WTC11 (cell line): ENCODE measurements around the gene CAMKK2. TPM values are rescaled to one million over a fixed set of nuclear protein-coding genes. Genes with fewer than 3 reads are reported as not detected.

ENCODE experiments used
- ATAC-seq: fragments of 200-7000 bp; cut with Tn5 transposase; 2 replicates; pipeline ENCODE4 v1.10.0; 2021; ENCODE audit warnings: mild to moderate bottlenecking, moderate library complexity
- Bru-seq: library from RNA; stranded (reverse); fragments of 400-500 nt; gene quantifications from one replicate; lab custom pipeline; 2021; lab: Mats Ljungman, UMichigan
- CTCF ChIA-PET: fragments of 300-600 bp; sonication (Branson Sonifier 250); formaldehyde crosslinking; loops from one replicate; lab custom pipeline; 2021; ENCODE audit warnings: antibody characterized with exemption; lab: Charles Lee
- POLR2A ChIA-PET: fragments of 350-600 bp; sonication (Branson Sonifier 250); formaldehyde crosslinking; loops from one replicate; lab custom pipeline; 2021; ENCODE audit warnings: antibody characterized with exemption; lab: Charles Lee
- DNase-seq: peaks from one replicate; pipeline ENCODE4 v3.0.0; 2021; ENCODE audit warnings: low spot score
- H3K27ac Mint-ChIP-seq: 2 replicates; pipeline ENCODE4 v1.8.0; 2021; ENCODE audit warnings: mixed read lengths
- H3K27me3 Mint-ChIP-seq: 2 replicates; pipeline ENCODE4 v1.8.0; 2021; ENCODE audit warnings: low read depth, mild to moderate bottlenecking, moderate library complexity, mixed read lengths
- H3K36me3 Mint-ChIP-seq: 2 replicates; pipeline ENCODE4 v1.8.0; 2021; ENCODE audit warnings: mixed read lengths
- H3K4me1 Mint-ChIP-seq: 2 replicates; pipeline ENCODE4 v1.8.0; 2022; ENCODE audit warnings: mixed read lengths
- H3K4me3 Mint-ChIP-seq: 2 replicates; pipeline ENCODE4 v1.8.0; 2021; ENCODE audit warnings: mild to moderate bottlenecking, moderate library complexity, mixed read lengths
- H3K9me3 Mint-ChIP-seq: 2 replicates; pipeline ENCODE4 v1.8.0; 2021; ENCODE audit warnings: mixed read lengths
- ATF6 ChIP-seq: sonication (generic); formaldehyde crosslinking; IDR thresholded peaks from 2 replicates; pipeline ENCODE4 v1.8.1; 2023; ENCODE audit warnings: mild to moderate bottlenecking, missing genetic modification reagents
- CREM ChIP-seq: sonication (generic); formaldehyde crosslinking; IDR thresholded peaks from 2 replicates; pipeline ENCODE4 v1.8.1; 2022; ENCODE audit warnings: mild to moderate bottlenecking, missing genetic modification reagents, moderate library complexity
- E2F4 ChIP-seq: sonication (generic); formaldehyde crosslinking; IDR thresholded peaks from 2 replicates; pipeline ENCODE4 v1.8.1; 2022; ENCODE audit warnings: low read depth, mild to moderate bottlenecking, moderate library complexity, missing genetic modification reagents, borderline replicate concordance
- ELF4 ChIP-seq: sonication (generic); formaldehyde crosslinking; IDR thresholded peaks from 2 replicates; pipeline ENCODE4 v1.8.1; 2022; ENCODE audit warnings: low read depth, mild to moderate bottlenecking, moderate library complexity, missing genetic modification reagents
- NFATC4 ChIP-seq: fragments of 250-450 bp; sonication (Bioruptor Pico); IDR thresholded peaks from 2 replicates; pipeline ENCODE4 v1.9.0; 2021; ENCODE audit warnings: mild to moderate bottlenecking
- SMAD3 ChIP-seq: sonication (generic); formaldehyde crosslinking; IDR thresholded peaks from 2 replicates; pipeline ENCODE4 v1.8.0; 2022; ENCODE audit warnings: missing genetic modification reagents, mild to moderate bottlenecking, borderline replicate concordance
- SOX15 ChIP-seq: fragments of 250-450 bp; sonication (Bioruptor Pico); IDR thresholded peaks from 2 replicates; pipeline ENCODE4 v1.9.0; 2021; ENCODE audit warnings: mild to moderate bottlenecking
- USF1 ChIP-seq: sonication (generic); formaldehyde crosslinking; IDR thresholded peaks from 2 replicates; pipeline ENCODE4 v1.8.0; 2022; ENCODE audit warnings: mild to moderate bottlenecking, missing genetic modification reagents
- ZNF121 ChIP-seq: sonication (generic); formaldehyde crosslinking; IDR thresholded peaks from 2 replicates; pipeline ENCODE4 v1.8.0; 2023; ENCODE audit warnings: missing genetic modification reagents
- ZNF232 ChIP-seq: sonication (generic); formaldehyde crosslinking; IDR thresholded peaks from 2 replicates; pipeline ENCODE4 v1.8.0; 2022; ENCODE audit warnings: mild to moderate bottlenecking, missing genetic modification reagents
- ZNF317 ChIP-seq: sonication (generic); formaldehyde crosslinking; IDR thresholded peaks from 2 replicates; pipeline ENCODE4 v1.8.1; 2023; ENCODE audit warnings: low read depth, mild to moderate bottlenecking, moderate library complexity, missing genetic modification reagents, borderline replicate concordance
- ZNF396 ChIP-seq: fragments of 250-450 bp; sonication (Bioruptor Pico); IDR thresholded peaks from 2 replicates; pipeline ENCODE4 v1.8.0; 2021; ENCODE audit warnings: mild to moderate bottlenecking, moderate library complexity, borderline replicate concordance
- ZNF423 ChIP-seq: fragments of 250-450 bp; sonication (Bioruptor Pico); IDR thresholded peaks from 2 replicates; pipeline ENCODE4 v2.1.2; 2022; ENCODE audit warnings: mild to moderate bottlenecking, moderate library complexity
- ZNF512 ChIP-seq: sonication (generic); formaldehyde crosslinking; IDR thresholded peaks from 2 replicates; pipeline ENCODE4 v1.8.1; 2022; ENCODE audit warnings: missing genetic modification reagents, borderline replicate concordance
- ZNF671 ChIP-seq: fragments of 250-450 bp; sonication (Bioruptor Pico); IDR thresholded peaks from 2 replicates; pipeline ENCODE4 v1.8.0; 2021; ENCODE audit warnings: mild to moderate bottlenecking
- long read RNA-seq, 3 experiments: library from RNA in 1 of 3; library from capped mRNA in 1 of 3; library from polyadenylated mRNA in 1 of 3; unstranded in 2 of 3; stranded (forward) in 1 of 3; transcript quantifications; one replicate each; pipeline ENCODE4 v2.0.0, GENCODE V29; 2021
- total RNA-seq: library from RNA; stranded (reverse); gene quantifications from 3 replicates; pipeline ENCODE4 v1.2.3, GENCODE V29; 2021
- TF ChIP-seq, protein P1 (sequence below): sonication (generic); formaldehyde crosslinking; IDR thresholded peaks from 2 replicates; pipeline ENCODE4 v1.8.0; 2022; ENCODE audit warnings: mild to moderate bottlenecking, missing genetic modification reagents
- TF ChIP-seq, protein P2 (sequence below): sonication (generic); formaldehyde crosslinking; IDR thresholded peaks from 2 replicates; pipeline ENCODE4 v1.8.1; 2022; ENCODE audit warnings: mild to moderate bottlenecking, moderate library complexity, missing genetic modification reagents
- TF ChIP-seq, protein P3 (sequence below): sonication (generic); formaldehyde crosslinking; IDR thresholded peaks from 2 replicates; pipeline ENCODE4 v1.8.0; 2022; ENCODE audit warnings: mild to moderate bottlenecking, missing genetic modification reagents
- TF ChIP-seq, protein P4 (sequence below): sonication (generic); formaldehyde crosslinking; IDR thresholded peaks from 2 replicates; pipeline ENCODE4 v1.8.0; 2023; ENCODE audit warnings: mild to moderate bottlenecking, missing genetic modification reagents
- TF ChIP-seq, protein P5 (sequence below): fragments of 250-450 bp; sonication (Bioruptor Pico); IDR thresholded peaks from 2 replicates; pipeline ENCODE4 v2.1.2; 2022; ENCODE audit warnings: mild to moderate bottlenecking, moderate library complexity

CAMKK2 gene
- total RNA-seq (32.6 to 36.5 TPM (median 33.4 TPM) in 3 replicates), Bru-seq, nascent RNA (percentile 64 among the genes with signal in this experiment)
- long read RNA-seq, experiment 1, transcript CAMKK2-208 (16 exons, 2,006 nt), result major isoform, 80 of 151 reads
- long read RNA-seq, experiment 1, partial matches to known transcripts, result 16 of 151 reads
- long read RNA-seq, experiment 1, other reads (novel, unspliced or antisense), result 55 of 151 reads
- long read RNA-seq, experiment 2, partial matches to known transcripts, result 7 of 30 reads
- long read RNA-seq, experiment 2, other reads (novel, unspliced or antisense), result 20 of 30 reads
- long read RNA-seq, experiment 3, partial matches to known transcripts, result 0 of 6 reads
- long read RNA-seq, experiment 3, other reads (novel, unspliced or antisense), result 4 of 6 reads

- H3K27ac Mint-ChIP-seq, result peak within 1 kb of the TSS; percentile 84
- TF ChIP-seq USF1 (CRISPR knock-in tag) (peak; percentile 39; the same call in 1 of the 2 replicates), ELF4 (CRISPR knock-in tag) (no peak), ZNF671 (CRISPR knock-in tag) (no peak), ZNF121 (CRISPR knock-in tag) (no peak), SMAD3 (CRISPR knock-in tag) (no peak), E2F4 (CRISPR knock-in tag) (no peak), ZNF232 (peak; percentile 47; the same call in 1 of the 2 replicates), NFATC4 (no peak), ATF6 (CRISPR knock-in tag) (no peak), ZNF512 (CRISPR knock-in tag) (no peak), ZNF423 (peak; percentile 75), SOX15 (CRISPR knock-in tag) (no peak), ZNF396 (no peak), ZNF317 (CRISPR knock-in tag) (no peak), CREM (CRISPR knock-in tag) (no peak)
- TF ChIP-seq, protein P1, sequence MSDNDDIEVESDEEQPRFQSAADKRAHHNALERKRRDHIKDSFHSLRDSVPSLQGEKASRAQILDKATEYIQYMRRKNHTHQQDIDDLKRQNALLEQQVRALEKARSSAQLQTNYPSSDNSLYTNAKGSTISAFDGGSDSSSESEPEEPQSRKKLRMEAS (CRISPR knock-in tag), result peak; percentile 46; the same call in 1 of the 2 replicates
- TF ChIP-seq, protein P2, sequence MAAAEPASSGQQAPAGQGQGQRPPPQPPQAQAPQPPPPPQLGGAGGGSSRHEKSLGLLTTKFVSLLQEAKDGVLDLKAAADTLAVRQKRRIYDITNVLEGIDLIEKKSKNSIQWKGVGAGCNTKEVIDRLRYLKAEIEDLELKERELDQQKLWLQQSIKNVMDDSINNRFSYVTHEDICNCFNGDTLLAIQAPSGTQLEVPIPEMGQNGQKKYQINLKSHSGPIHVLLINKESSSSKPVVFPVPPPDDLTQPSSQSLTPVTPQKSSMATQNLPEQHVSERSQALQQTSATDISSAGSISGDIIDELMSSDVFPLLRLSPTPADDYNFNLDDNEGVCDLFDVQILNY (CRISPR knock-in tag), result no peak
- TF ChIP-seq, protein P3, sequence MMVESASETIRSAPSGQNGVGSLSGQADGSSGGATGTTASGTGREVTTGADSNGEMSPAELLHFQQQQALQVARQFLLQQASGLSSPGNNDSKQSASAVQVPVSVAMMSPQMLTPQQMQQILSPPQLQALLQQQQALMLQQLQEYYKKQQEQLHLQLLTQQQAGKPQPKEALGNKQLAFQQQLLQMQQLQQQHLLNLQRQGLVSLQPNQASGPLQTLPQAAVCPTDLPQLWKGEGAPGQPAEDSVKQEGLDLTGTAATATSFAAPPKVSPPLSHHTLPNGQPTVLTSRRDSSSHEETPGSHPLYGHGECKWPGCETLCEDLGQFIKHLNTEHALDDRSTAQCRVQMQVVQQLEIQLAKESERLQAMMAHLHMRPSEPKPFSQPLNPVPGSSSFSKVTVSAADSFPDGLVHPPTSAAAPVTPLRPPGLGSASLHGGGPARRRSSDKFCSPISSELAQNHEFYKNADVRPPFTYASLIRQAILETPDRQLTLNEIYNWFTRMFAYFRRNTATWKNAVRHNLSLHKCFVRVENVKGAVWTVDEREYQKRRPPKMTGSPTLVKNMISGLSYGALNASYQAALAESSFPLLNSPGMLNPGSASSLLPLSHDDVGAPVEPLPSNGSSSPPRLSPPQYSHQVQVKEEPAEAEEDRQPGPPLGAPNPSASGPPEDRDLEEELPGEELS (CRISPR knock-in tag), result no peak
- TF ChIP-seq, protein P4, sequence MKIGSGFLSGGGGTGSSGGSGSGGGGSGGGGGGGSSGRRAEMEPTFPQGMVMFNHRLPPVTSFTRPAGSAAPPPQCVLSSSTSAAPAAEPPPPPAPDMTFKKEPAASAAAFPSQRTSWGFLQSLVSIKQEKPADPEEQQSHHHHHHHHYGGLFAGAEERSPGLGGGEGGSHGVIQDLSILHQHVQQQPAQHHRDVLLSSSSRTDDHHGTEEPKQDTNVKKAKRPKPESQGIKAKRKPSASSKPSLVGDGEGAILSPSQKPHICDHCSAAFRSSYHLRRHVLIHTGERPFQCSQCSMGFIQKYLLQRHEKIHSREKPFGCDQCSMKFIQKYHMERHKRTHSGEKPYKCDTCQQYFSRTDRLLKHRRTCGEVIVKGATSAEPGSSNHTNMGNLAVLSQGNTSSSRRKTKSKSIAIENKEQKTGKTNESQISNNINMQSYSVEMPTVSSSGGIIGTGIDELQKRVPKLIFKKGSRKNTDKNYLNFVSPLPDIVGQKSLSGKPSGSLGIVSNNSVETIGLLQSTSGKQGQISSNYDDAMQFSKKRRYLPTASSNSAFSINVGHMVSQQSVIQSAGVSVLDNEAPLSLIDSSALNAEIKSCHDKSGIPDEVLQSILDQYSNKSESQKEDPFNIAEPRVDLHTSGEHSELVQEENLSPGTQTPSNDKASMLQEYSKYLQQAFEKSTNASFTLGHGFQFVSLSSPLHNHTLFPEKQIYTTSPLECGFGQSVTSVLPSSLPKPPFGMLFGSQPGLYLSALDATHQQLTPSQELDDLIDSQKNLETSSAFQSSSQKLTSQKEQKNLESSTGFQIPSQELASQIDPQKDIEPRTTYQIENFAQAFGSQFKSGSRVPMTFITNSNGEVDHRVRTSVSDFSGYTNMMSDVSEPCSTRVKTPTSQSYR (CRISPR knock-in tag), result no peak
- TF ChIP-seq, protein P5, sequence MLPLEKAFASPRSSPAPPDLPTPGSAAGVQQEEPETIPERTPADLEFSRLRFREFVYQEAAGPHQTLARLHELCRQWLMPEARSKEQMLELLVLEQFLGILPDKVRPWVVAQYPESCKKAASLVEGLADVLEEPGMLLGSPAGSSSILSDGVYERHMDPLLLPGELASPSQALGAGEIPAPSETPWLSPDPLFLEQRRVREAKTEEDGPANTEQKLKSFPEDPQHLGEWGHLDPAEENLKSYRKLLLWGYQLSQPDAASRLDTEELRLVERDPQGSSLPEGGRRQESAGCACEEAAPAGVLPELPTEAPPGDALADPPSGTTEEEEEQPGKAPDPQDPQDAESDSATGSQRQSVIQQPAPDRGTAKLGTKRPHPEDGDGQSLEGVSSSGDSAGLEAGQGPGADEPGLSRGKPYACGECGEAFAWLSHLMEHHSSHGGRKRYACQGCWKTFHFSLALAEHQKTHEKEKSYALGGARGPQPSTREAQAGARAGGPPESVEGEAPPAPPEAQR, result no peak
These were observed at the start of gene CAMKK2 for GRCh38 chr12:121296618-121297434. TSS of gene CAMKK2 (minus strand) at chr12:121296709. CDS start at chr12:121274526, 22,183 bp downstream.

More at GRCh38 chr12:121296618-121297434, at the start of gene CAMKK2:
- Mint-ChIP-seq H3K9me3 (no peaks in the 10 kb centered on the region), H3K4me1 (peaks cover 8% of the 10 kb centered on the region), H3K4me3 (peak within 1 kb of the TSS; percentile 89), H3K36me3 (peaks cover 3% of the 10 kb centered on the region; the same call in 1 of the 2 replicates), H3K27me3 (no peaks in the 10 kb centered on the region)
- DNase-seq (peak; percentile 85), ATAC-seq (peak; percentile 76)
- ChIA-PET POLR2A (interaction anchor here (0.6 to 1.2 kb wide), 4 partner anchors 9 to 316 kb away, joined by 3 read pairs; no protein-coding TSS in a partner anchor), CTCF (interaction anchor here (0.7 to 2.1 kb wide), 6 partner anchors 37 to 498 kb away, joined by 3 to 9 read pairs (median 3); no protein-coding TSS in a partner anchor)
